Measurements from ENCODE around the gene IL1RAPL1. TPM values are rescaled to one million over a fixed set of nuclear protein-coding genes. Genes with fewer than 3 reads are reported as not detected.

Gene IL1RAPL1
- total RNA-seq, 1 donor from 2014 or later = 0.66 TPM

GRCh38 chrX:29419774-29420553, 832.7 kb downstream of the IL1RAPL1 start:
- DNase-seq = no peak
- peaks cover 3% of the 10 kb centered on the region for H3K4me1 Mint-ChIP-seq (ENCODE audit: low read depth, unreplicated experiment)
- no peaks in the 10 kb centered on the region for H3K27me3 Mint-ChIP-seq (ENCODE audit: unreplicated experiment)

GRCh38 chrX:29422034-29422433, 834.8 kb downstream of the IL1RAPL1 start:
- no peak for TF ChIP-seq CTCF (IDR thresholded peaks at IDR 0.05; ENCODE audit: partially characterized antibody, unreplicated experiment)

More at GRCh38 chrX:29419774-29420553, 832.7 kb downstream of the IL1RAPL1 start:
- no peaks in the 10 kb centered on the region for H3K9me3 Mint-ChIP-seq (ENCODE audit: unreplicated experiment)
- H3K27ac Mint-ChIP-seq (ENCODE audit: unreplicated experiment) = no peak overlapping the region
- TF ChIP-seq CTCF (IDR thresholded peaks at IDR 0.05; ENCODE audit: partially characterized antibody, unreplicated experiment) = no peak
- no peak overlapping the region for H3K4me3 Mint-ChIP-seq (ENCODE audit: unreplicated experiment)
- no peaks in the 10 kb centered on the region for H3K36me3 Mint-ChIP-seq (ENCODE audit: unreplicated experiment)

GRCh38 chrX:29431895-29432294, 844.6 kb downstream of the IL1RAPL1 start:
- Mint-ChIP-seq H3K4me3 (ENCODE audit: unreplicated experiment) (no peak overlapping the region), H3K4me1 (ENCODE audit: low read depth, unreplicated experiment) (no peaks in the 10 kb centered on the region), H3K9me3 (ENCODE audit: unreplicated experiment) (no peaks in the 10 kb centered on the region), H3K27me3 (ENCODE audit: unreplicated experiment) (peaks cover 1% of the 10 kb centered on the region), H3K36me3 (ENCODE audit: unreplicated experiment) (no peaks in the 10 kb centered on the region), H3K27ac (ENCODE audit: unreplicated experiment) (no peak overlapping the region)
- DNase-seq = no peak
- TF ChIP-seq CTCF (IDR thresholded peaks at IDR 0.05; ENCODE audit: partially characterized antibody, unreplicated experiment) = no peak

More at GRCh38 chrX:29422034-29422433, 834.8 kb downstream of the IL1RAPL1 start:
- no peak overlapping the region for H3K4me3 Mint-ChIP-seq (ENCODE audit: unreplicated experiment)
- peaks cover 3% of the 10 kb centered on the region for H3K4me1 Mint-ChIP-seq (ENCODE audit: low read depth, unreplicated experiment)
- H3K27me3 Mint-ChIP-seq (ENCODE audit: unreplicated experiment) = no peaks in the 10 kb centered on the region
- no peak overlapping the region for H3K27ac Mint-ChIP-seq (ENCODE audit: unreplicated experiment)
- H3K9me3 Mint-ChIP-seq (ENCODE audit: unreplicated experiment) = no peaks in the 10 kb centered on the region
- DNase-seq = no peak
- no peaks in the 10 kb centered on the region for H3K36me3 Mint-ChIP-seq (ENCODE audit: unreplicated experiment)

- no peaks in the 10 kb centered on the region for H3K4me1 Mint-ChIP-seq (ENCODE audit: low read depth, unreplicated experiment)
- no peak overlapping the region for H3K27ac Mint-ChIP-seq (ENCODE audit: unreplicated experiment)
- H3K9me3 Mint-ChIP-seq (ENCODE audit: unreplicated experiment) = no peaks in the 10 kb centered on the region
- H3K4me3 Mint-ChIP-seq (ENCODE audit: unreplicated experiment) = no peak overlapping the region
- H3K36me3 Mint-ChIP-seq (ENCODE audit: unreplicated experiment) = no peaks in the 10 kb centered on the region
- no peak for DNase-seq
- no peak for TF ChIP-seq CTCF (IDR thresholded peaks at IDR 0.05; ENCODE audit: partially characterized antibody, unreplicated experiment)
- peaks cover 1% of the 10 kb centered on the region for H3K27me3 Mint-ChIP-seq (ENCODE audit: unreplicated experiment)
These were observed 845.3 kb downstream of the IL1RAPL1 start for GRCh38 chrX:29432534-29432933.

GRCh38 chrX:29434939-29435338, 847.7 kb downstream of the IL1RAPL1 start:
- H3K27me3 Mint-ChIP-seq (ENCODE audit: unreplicated experiment) = peaks cover 1% of the 10 kb centered on the region
- H3K4me3 Mint-ChIP-seq (ENCODE audit: unreplicated experiment) = no peak overlapping the region
- no peak overlapping the region for H3K27ac Mint-ChIP-seq (ENCODE audit: unreplicated experiment)
- DNase-seq = no peak
- TF ChIP-seq CTCF (IDR thresholded peaks at IDR 0.05; ENCODE audit: partially characterized antibody, unreplicated experiment) = no peak
- H3K36me3 Mint-ChIP-seq (ENCODE audit: unreplicated experiment) = no peaks in the 10 kb centered on the region
- H3K4me1 Mint-ChIP-seq (ENCODE audit: low read depth, unreplicated experiment) = no peaks in the 10 kb centered on the region
- H3K9me3 Mint-ChIP-seq (ENCODE audit: unreplicated experiment) = no peaks in the 10 kb centered on the region

All from glutamatergic neuron (in vitro differentiated cells).